Measurements from ENCODE around the gene LELP1.

The LELP1 gene

DNA sequence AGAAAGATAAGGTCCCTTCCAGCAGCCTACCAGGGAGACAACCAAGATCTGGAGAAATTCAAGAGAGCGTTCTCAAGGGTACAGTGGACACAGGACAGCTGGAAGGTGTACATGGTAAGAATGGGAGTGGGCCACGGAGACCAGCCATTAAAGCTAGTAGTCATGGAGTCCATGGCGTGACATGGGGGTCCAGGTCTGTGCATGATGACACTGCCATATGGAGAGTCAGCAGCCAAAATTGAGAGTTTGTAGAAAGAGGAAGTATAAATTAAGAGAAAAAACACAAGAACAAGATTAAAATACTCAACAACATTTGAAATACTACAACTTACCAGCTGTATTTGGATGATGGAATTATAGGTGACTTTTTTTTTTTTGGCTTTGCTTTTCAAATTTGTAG is 48.3 kb downstream of the LELP1 start:
- Histone ChIP-seq H3K4me3 (ENCODE audit: low read depth, low read length) (no peak overlapping the region), H3K27me3 (ENCODE audit: insufficient read depth, low read depth, severe bottlenecking) (no peaks in the 10 kb centered on the region), H3K9me3 (ENCODE audit: severe bottlenecking) (no peaks in the 10 kb centered on the region), H3K27ac (no peak overlapping the region), H3K36me3 (no peaks in the 10 kb centered on the region)
- TF ChIP-seq, protein P1, sequence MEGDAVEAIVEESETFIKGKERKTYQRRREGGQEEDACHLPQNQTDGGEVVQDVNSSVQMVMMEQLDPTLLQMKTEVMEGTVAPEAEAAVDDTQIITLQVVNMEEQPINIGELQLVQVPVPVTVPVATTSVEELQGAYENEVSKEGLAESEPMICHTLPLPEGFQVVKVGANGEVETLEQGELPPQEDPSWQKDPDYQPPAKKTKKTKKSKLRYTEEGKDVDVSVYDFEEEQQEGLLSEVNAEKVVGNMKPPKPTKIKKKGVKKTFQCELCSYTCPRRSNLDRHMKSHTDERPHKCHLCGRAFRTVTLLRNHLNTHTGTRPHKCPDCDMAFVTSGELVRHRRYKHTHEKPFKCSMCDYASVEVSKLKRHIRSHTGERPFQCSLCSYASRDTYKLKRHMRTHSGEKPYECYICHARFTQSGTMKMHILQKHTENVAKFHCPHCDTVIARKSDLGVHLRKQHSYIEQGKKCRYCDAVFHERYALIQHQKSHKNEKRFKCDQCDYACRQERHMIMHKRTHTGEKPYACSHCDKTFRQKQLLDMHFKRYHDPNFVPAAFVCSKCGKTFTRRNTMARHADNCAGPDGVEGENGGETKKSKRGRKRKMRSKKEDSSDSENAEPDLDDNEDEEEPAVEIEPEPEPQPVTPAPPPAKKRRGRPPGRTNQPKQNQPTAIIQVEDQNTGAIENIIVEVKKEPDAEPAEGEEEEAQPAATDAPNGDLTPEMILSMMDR (IDR thresholded peaks at IDR 0.05; ENCODE audit: low read depth, low read length), result no peak
- no peak for DNase-seq

DNA sequence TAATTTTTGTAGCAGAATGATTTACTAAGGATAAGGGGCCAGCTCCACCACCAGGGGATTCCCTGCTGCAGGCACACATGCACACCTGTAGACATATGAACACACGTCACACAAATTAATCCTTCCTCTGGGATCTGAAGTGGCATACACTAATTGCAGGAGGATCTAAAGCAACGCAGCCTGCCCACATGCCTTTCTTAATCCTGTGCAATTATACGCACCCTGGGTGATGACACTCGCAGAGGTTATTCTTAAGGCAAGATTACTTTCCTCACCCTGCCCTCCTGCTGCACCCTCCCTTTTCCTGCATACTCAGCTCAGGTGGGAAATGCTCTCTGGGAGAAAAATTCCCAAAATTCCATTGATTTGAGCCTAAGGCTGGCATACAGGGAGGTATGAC is 48.8 kb downstream of the LELP1 start:
- Histone ChIP-seq H3K4me3 (ENCODE audit: low read depth, low read length) (no peak overlapping the region), H3K36me3 (no peaks in the 10 kb centered on the region), H3K27me3 (ENCODE audit: insufficient read depth, low read depth, severe bottlenecking) (no peaks in the 10 kb centered on the region), H3K27ac (no peak overlapping the region; the same call in 1 of the 2 replicates), H3K9me3 (ENCODE audit: severe bottlenecking) (no peaks in the 10 kb centered on the region)
- TF ChIP-seq, protein P1 (IDR thresholded peaks at IDR 0.05; ENCODE audit: low read depth, low read length), result peak; percentile 39; the same call in 1 of the 2 replicates
- DNase-seq, result peak; percentile 84

DNA sequence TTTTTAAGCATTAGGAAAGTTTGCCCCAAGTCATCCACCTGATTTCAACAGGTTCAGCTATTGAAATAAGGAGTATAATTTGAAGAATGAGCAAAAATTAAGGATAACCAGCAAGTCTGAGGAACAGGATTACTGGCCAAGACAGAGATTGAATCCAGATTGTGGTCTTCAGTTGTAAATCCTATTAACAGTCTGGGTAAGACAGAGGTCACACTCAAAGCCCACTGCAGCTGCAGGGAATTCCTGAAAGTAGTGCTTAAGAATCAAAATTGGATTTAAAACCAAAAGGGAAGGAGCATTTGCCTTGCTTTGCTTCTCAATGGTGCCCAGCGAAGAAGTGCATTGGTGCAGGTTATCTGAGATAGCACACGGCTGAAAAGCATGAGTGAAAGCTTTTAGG is 49.8 kb downstream of the LELP1 start:
- H3K27ac ChIP-seq, result peak overlapping the region; percentile 21; the same call in 1 of the 2 replicates
- H3K27me3 ChIP-seq (ENCODE audit: insufficient read depth, low read depth, severe bottlenecking), result no peaks in the 10 kb centered on the region
- H3K36me3 ChIP-seq, result no peaks in the 10 kb centered on the region
- H3K9me3 ChIP-seq (ENCODE audit: severe bottlenecking), result no peaks in the 10 kb centered on the region
- no peak overlapping the region for H3K4me3 ChIP-seq (ENCODE audit: low read depth, low read length)
- DNase-seq, result peak; percentile 71
- TF ChIP-seq, protein P1 (IDR thresholded peaks at IDR 0.05; ENCODE audit: low read depth, low read length), result no peak

DNA sequence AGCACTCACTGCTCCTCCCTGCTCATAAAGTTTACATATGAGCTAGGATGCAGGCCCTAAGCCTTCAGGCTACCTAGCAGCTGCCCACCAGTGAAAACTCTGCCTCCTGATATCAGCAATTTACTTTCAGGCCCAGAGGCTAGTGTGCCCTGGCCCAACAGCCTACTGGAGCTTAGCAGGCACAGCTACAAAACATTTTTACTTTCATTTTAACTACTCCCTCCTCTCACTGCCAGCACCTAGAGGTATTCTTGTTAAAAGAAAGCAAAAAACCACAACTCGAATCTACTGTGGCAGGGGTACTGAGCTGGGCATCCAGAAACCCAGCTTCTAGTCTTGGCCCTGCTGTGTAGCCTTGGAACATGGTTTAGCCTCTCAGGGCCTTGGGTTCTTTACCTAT is 50.5 kb downstream of the LELP1 start:
- Histone ChIP-seq H3K4me3 (ENCODE audit: low read depth, low read length) (no peak overlapping the region), H3K36me3 (no peaks in the 10 kb centered on the region), H3K27me3 (ENCODE audit: insufficient read depth, low read depth, severe bottlenecking) (no peaks in the 10 kb centered on the region), H3K27ac (no peak overlapping the region), H3K9me3 (ENCODE audit: severe bottlenecking) (no peaks in the 10 kb centered on the region)
- DNase-seq, result no peak
- TF ChIP-seq, protein P1 (IDR thresholded peaks at IDR 0.05; ENCODE audit: low read depth, low read length), result no peak

Measured in WERI-Rb-1 (cell line).